ENCODE data around the gene PSD2. TPM values are rescaled to one million over a fixed set of nuclear protein-coding genes. Genes with fewer than 3 reads are reported as not detected.

The PSD2 gene
- total and polyA plus RNA-seq, 10 of the 15 experiments (the other 5 are each of a cell fraction or from before 2014, with no cell fraction given): 0.02 to 0.14 (median 0.03) TPM; not detected in 5

- no peak for FAIRE-seq
- BruUV-seq (replicated peaks): no TSS peak
These were observed 26.1 kb upstream of the PSD2 start for GRCh38 chr5:139769477-139769876.

More at GRCh38 chr5:139769477-139769876, 26.1 kb upstream of the PSD2 start:
- RAD21 ChIA-PET (ENCODE audit: unreplicated experiment): interaction anchor here (2.2 kb wide), 1 partner anchor 136 kb away, joined by 5 read pairs; no protein-coding TSS in a partner anchor
- Histone ChIP-seq H2AFZ (ENCODE audit: control insufficient read depth, low read depth, low read length) (no peak overlapping the region), H3K27ac (ENCODE audit: control insufficient read depth, insufficient read depth) (no peak overlapping the region), H4K20me1 (ENCODE audit: control insufficient read depth, insufficient read depth) (no peaks in the 10 kb centered on the region; the same call in 1 of the 2 replicates), H3K4me3 (no peak overlapping the region), H3K4me1 (ENCODE audit: control insufficient read depth, insufficient read depth, low read length) (no peaks in the 10 kb centered on the region), H3K79me2 (ENCODE audit: control insufficient read depth, insufficient read depth, low read length) (no peaks in the 10 kb centered on the region), H3K9ac (ENCODE audit: control insufficient read depth, insufficient read depth, low read length) (no peak overlapping the region), H3K36me3 (ENCODE audit: control insufficient read depth in 2 of 2, insufficient read depth in 2 of 2, low read length in 1 of 2) (no peaks in the 10 kb centered on the region), H3K9me3 (replicated peaks; ENCODE audit: control insufficient read depth, insufficient read depth, low read length) (no peaks in the 10 kb centered on the region), H3K27me3 (replicated peaks in 1 of 2; ENCODE audit: control insufficient read depth in 2 of 2, insufficient read depth in 2 of 2, low read length in 1 of 2) (peaks cover 2 to 4% of the 10 kb centered on the region in 2 experiments; a peak in 2 of 4 replicates), H3K4me2 (ENCODE audit: control insufficient read depth, insufficient read depth) (no peak overlapping the region)
- ATAC-seq (no peak), DNase-seq (ENCODE audit: low read depth, low spot score) (no peak)
- intact Hi-C loops (cut with micrococcal nuclease; ENCODE audit: unreplicated experiment): loop anchor here (5.0 kb wide), 2 partner anchors 192 to 347 kb away; no protein-coding TSS in a partner anchor
- SMC1A ChIA-PET (ENCODE audit: uncharacterized antibody, unreplicated experiment): interaction anchor here (1.3 to 8.7 kb wide), 3 partner anchors 118 to 137 kb away, joined by 5 to 166 read pairs (median 8); no protein-coding TSS in a partner anchor
- WGBS (ENCODE audit: insufficient coverage, insufficient replicate concordance, low lambda C conversion rate, missing lambda C conversion rate): 36% methylated on average over 3 of the region's 3 CpGs
- no peak for TF ChIP-seq TARDBP (IDR thresholded peaks at IDR 0.05; ENCODE audit: borderline replicate concordance)
- no peak for TF ChIP-seq ZBTB40 (IDR thresholded peaks at IDR 0.05; ENCODE audit: borderline replicate concordance)
- no peak for TF ChIP-seq CEBPB (IDR thresholded peaks at IDR 0.05; ENCODE audit: borderline replicate concordance in 1 of 2, low read depth in 2 of 2, low read length in 2 of 2)
- TF ChIP-seq SMARCA5 (IDR thresholded peaks at IDR 0.05): no peak
- no peak for TF ChIP-seq BMI1 (IDR thresholded peaks at IDR 0.05; ENCODE audit: borderline replicate concordance)
- TF ChIP-seq NR2C2 (IDR thresholded peaks at IDR 0.05; ENCODE audit: borderline replicate concordance, control insufficient read depth, insufficient read length, low read depth): no peak
- no peak for TF ChIP-seq JUND (IDR thresholded peaks at IDR 0.05; ENCODE audit: low read depth, low read length)
- no peak for TF ChIP-seq CBX5 (IDR thresholded peaks at IDR 0.05; ENCODE audit: low read depth)
- TF ChIP-seq SPI1 (IDR thresholded peaks at IDR 0.05; ENCODE audit: borderline replicate concordance, insufficient read depth, low read depth, low read length): no peak
- TF ChIP-seq MLLT1 (IDR thresholded peaks at IDR 0.05): no peak
- TF ChIP-seq PKNOX1 (IDR thresholded peaks at IDR 0.05): no peak
- TF ChIP-seq TBL1XR1 (IDR thresholded peaks at IDR 0.05; ENCODE audit: low read depth, low read length): no peak
- TF ChIP-seq TAF1 (IDR thresholded peaks at IDR 0.05; ENCODE audit: borderline replicate concordance, low read depth, low read length): no peak
- no peak for TF ChIP-seq ELK1 (IDR thresholded peaks at IDR 0.05; ENCODE audit: low read depth, low read length)
- in situ Hi-C loops (cut with MboI): no loop called here
- CTCF ChIA-PET: interaction anchor here (10.1 kb wide), 1 partner anchor 138 kb away, joined by 291 read pairs; no protein-coding TSS in a partner anchor
- POLR2A ChIA-PET: no interaction called here

All from GM12878 (cell line).